CD14-positive monocyte (primary cell): ENCODE data around the gene MLLT3. TPM values are rescaled to one million over a fixed set of nuclear protein-coding genes. Genes with fewer than 3 reads are reported as not detected.

Experiments used
- DNase-seq, 3 donors: peaks; one replicate each; pipeline ENCODE4 v3.0.0-alpha.2; 2011 to 2022
- H2AFZ ChIP-seq: 2 replicates; pipeline ENCODE4 v1.6.0; 2012; ENCODE audit warnings: mild to moderate bottlenecking, low read depth, low read length, inconsistent platforms; ENCODE audit not compliant: insufficient read depth, poor library complexity, severe bottlenecking
- H3K27ac ChIP-seq, 2 donors: 1 replicate in 1 of 2; 2 replicates in 1 of 2; pipeline ENCODE4 v1.5.1; 2012 to 2013; ENCODE audit warnings: low read length in 2 of 2, control low read depth in 1 of 2, inconsistent platforms in 1 of 2, low read depth in 1 of 2, mild to moderate bottlenecking in 1 of 2
- H3K27me3 ChIP-seq, 2 donors: one replicate each; pipeline versions ENCODE4 v1.6.0 to v1.6.1; 2011 to 2013; ENCODE audit warnings: low read length in 2 of 2; ENCODE audit not compliant: control insufficient read depth in 2 of 2, insufficient read depth in 2 of 2
- H3K36me3 ChIP-seq, 2 donors: replicated peaks in 1 of 2; 1 replicate in 1 of 2; 2 replicates in 1 of 2; pipeline versions ENCODE4 v1.5.1 to v1.6.1; 2012 to 2013; ENCODE audit warnings: low read length in 2 of 2, control low read depth in 1 of 2, inconsistent platforms in 1 of 2, mild to moderate bottlenecking in 1 of 2; ENCODE audit not compliant: insufficient read depth in 2 of 2, control insufficient read depth in 1 of 2
- H3K4me1 ChIP-seq, 2 donors: 1 replicate in 1 of 2; 2 replicates in 1 of 2; pipeline versions ENCODE4 v1.5.1 to v1.6.1; 2012 to 2013; ENCODE audit warnings: low read length in 2 of 2, control low read depth in 1 of 2, inconsistent platforms in 1 of 2, mild to moderate bottlenecking in 1 of 2, moderate library complexity in 1 of 2; ENCODE audit not compliant: insufficient read depth in 2 of 2, control insufficient read depth in 1 of 2
- H3K4me2 ChIP-seq: replicated peaks from 2 replicates; pipeline ENCODE3; 2012; ENCODE audit warnings: low read length, moderate library complexity, mild to moderate bottlenecking; ENCODE audit not compliant: poor library complexity, severe bottlenecking; ENCODE audit errors: extremely low read depth
- H3K4me3 ChIP-seq, 3 experiments: fragments of 200-600 bp in 1 of 3; sonication (generic) in 1 of 3; replicated peaks in 1 of 3; 1 replicate in 2 of 3; 2 replicates in 1 of 3; pipeline ENCODE4 v1.5.1; 2011 to 2013; ENCODE audit warnings: low read length in 3 of 3, mild to moderate bottlenecking in 3 of 3, control low read depth in 2 of 3, low read depth in 2 of 3, inconsistent platforms in 1 of 3, moderate library complexity in 1 of 3
- H3K79me2 ChIP-seq: 2 replicates; pipeline ENCODE4 v1.6.0; 2012; ENCODE audit warnings: mild to moderate bottlenecking, control low read depth, inconsistent platforms, low read length, moderate library complexity; ENCODE audit not compliant: insufficient read depth
- H3K9ac ChIP-seq: 2 replicates; pipeline ENCODE4 v1.6.0; 2017; ENCODE audit warnings: low read length, mild to moderate bottlenecking; ENCODE audit not compliant: insufficient read depth, poor library complexity, severe bottlenecking
- H3K9me3 ChIP-seq, 2 donors: replicated peaks in 1 of 2; 1 replicate in 1 of 2; 2 replicates in 1 of 2; pipeline versions ENCODE4 v1.5.1 to v1.6.1; 2012 to 2013; ENCODE audit warnings: low read length in 2 of 2, control low read depth in 1 of 2; ENCODE audit not compliant: control insufficient read depth in 1 of 2, insufficient read depth in 1 of 2
- H4K20me1 ChIP-seq: 2 replicates; pipeline ENCODE4 v1.6.0; 2012; ENCODE audit warnings: mild to moderate bottlenecking, low read length, control low read depth, moderate library complexity; ENCODE audit not compliant: insufficient read depth
- H3K27ac Mint-ChIP-seq, 7 donors: one replicate each; pipeline ENCODE4 v1.8.0; 2020; ENCODE audit warnings: mild to moderate bottlenecking in 7 of 7, mixed read lengths in 7 of 7, moderate library complexity in 6 of 7, inconsistent platforms in 2 of 7
- H3K27me3 Mint-ChIP-seq, 3 donors: one replicate each; pipeline ENCODE4 v1.8.0; 2021 to 2022; ENCODE audit warnings: low read depth in 3 of 3, mild to moderate bottlenecking in 3 of 3, mixed read lengths in 3 of 3, moderate library complexity in 3 of 3, inconsistent platforms in 1 of 3
- H3K36me3 Mint-ChIP-seq, 2 donors: one replicate each; pipeline ENCODE4 v1.8.0; 2020; ENCODE audit warnings: mixed read lengths in 2 of 2, inconsistent platforms in 1 of 2, mild to moderate bottlenecking in 1 of 2
- H3K4me1 Mint-ChIP-seq: one replicate; pipeline ENCODE4 v1.8.0; 2020; ENCODE audit warnings: mild to moderate bottlenecking, mixed read lengths
- H3K4me3 Mint-ChIP-seq, 2 donors: one replicate each; pipeline ENCODE4 v1.8.0; 2020; ENCODE audit warnings: mild to moderate bottlenecking in 2 of 2, mixed read lengths in 2 of 2, moderate library complexity in 1 of 2
- H3K9me3 Mint-ChIP-seq, 7 donors: one replicate each; pipeline ENCODE4 v1.8.0; 2020 to 2022; ENCODE audit warnings: mixed read lengths in 7 of 7, mild to moderate bottlenecking in 6 of 7, moderate library complexity in 6 of 7, inconsistent platforms in 2 of 7
- CTCF ChIP-seq: fragments of 200-600 bp; IDR thresholded peaks from one replicate; pipeline ENCODE4 v1.8.0; 2022; ENCODE audit warnings: antibody characterized with exemption, mild to moderate bottlenecking
- WGBS: methylation state at CpG from one replicate; pipeline ENCODE4 v1.1.5; 2013; ENCODE audit warnings: missing lambda C conversion rate; ENCODE audit not compliant: insufficient coverage; 5-methylcytosine and 5-hydroxymethylcytosine counted together
- intact Hi-C, 2 donors: fragments of 100-400 bp; cut with micrococcal nuclease; formaldehyde crosslinking; loops; one replicate each; pipeline versions ENCODE4 v1.15.0 to v1.15.1; 2023
- polyA plus RNA-seq, 3 donors: library from polyadenylated mRNA; depleted of rRNA in 1 of 3; unstranded in 2 of 3; stranded (reverse) in 1 of 3; fragments of 300-500 nt in 2 of 3; fragments of >200 nt in 1 of 3; fragmentation: Illumina TruSeq in 2 of 3; gene quantifications; 1 replicate in 2 of 3; 2 replicates in 1 of 3; pipeline ENCODE4 v1.2.3, GENCODE V29; 2012 to 2021

The MLLT3 gene
- polyA plus RNA-seq, 3 donors: 0.81 to 2.3 (median 1.5) TPM

GRCh38 chr9:20464242-20464641, 158.1 kb downstream of the MLLT3 start:
- no peak for DNase-seq
- H3K27ac ChIP-seq: no peak overlapping the region
- Mint-ChIP-seq H3K4me1 (no peaks in the 10 kb centered on the region), H3K9me3 (no peaks in the 10 kb centered on the region), H3K4me3 (no peak overlapping the region), H3K27me3 (no peaks in the 10 kb centered on the region), H3K27ac (no peak overlapping the region), H3K36me3 (no peaks in the 10 kb centered on the region)
- no peaks in the 10 kb centered on the region for H4K20me1 ChIP-seq
- no peak overlapping the region for H3K4me2 ChIP-seq
- no CpG with 5 or more reads among the region's 4 CpGs for WGBS
- H3K27me3 ChIP-seq: no peaks in the 10 kb centered on the region
- H3K9me3 ChIP-seq: no peaks in the 10 kb centered on the region
- no peaks in the 10 kb centered on the region for H3K4me1 ChIP-seq
- no peaks in the 10 kb centered on the region for H3K36me3 ChIP-seq
- no peak overlapping the region for H3K4me3 ChIP-seq
- no peak overlapping the region for H3K9ac ChIP-seq
- H2AFZ ChIP-seq: no peak overlapping the region
- intact Hi-C loops: no loop called here
- H3K79me2 ChIP-seq: no peaks in the 10 kb centered on the region
- no peak for TF ChIP-seq CTCF

GRCh38 chr9:20463823-20464222, 158.5 kb downstream of the MLLT3 start:
- Histone ChIP-seq H3K79me2 (no peaks in the 10 kb centered on the region), H3K9ac (no peak overlapping the region), H3K27me3 (no peaks in the 10 kb centered on the region), H3K9me3 (no peaks in the 10 kb centered on the region), H4K20me1 (no peaks in the 10 kb centered on the region), H3K4me3 (no peak overlapping the region), H3K36me3 (no peaks in the 10 kb centered on the region), H2AFZ (no peak overlapping the region), H3K4me2 (no peak overlapping the region), H3K4me1 (no peaks in the 10 kb centered on the region), H3K27ac (no peak overlapping the region)
- Mint-ChIP-seq H3K27ac (no peak overlapping the region), H3K4me1 (no peaks in the 10 kb centered on the region), H3K27me3 (no peaks in the 10 kb centered on the region), H3K4me3 (no peak overlapping the region), H3K9me3 (no peaks in the 10 kb centered on the region), H3K36me3 (no peaks in the 10 kb centered on the region)
- TF ChIP-seq CTCF: no peak
- DNase-seq: no peak
- intact Hi-C loops: no loop called here
- no CpG with 5 or more reads among the region's 2 CpGs for WGBS
